ENCODE results near the gene CHAC2. TPM values are rescaled to one million over a fixed set of nuclear protein-coding genes. Genes with fewer than 3 reads are reported as not detected.

CHAC2 gene
- total and polyA plus RNA-seq, 2 of the 13 experiments (the other 11 are each of a cell fraction or from before 2014, with no cell fraction given) = 1.7 to 10.7 TPM

GRCh38 chr2:53767405-53768241, at the start of gene CHAC2 (continued):
- TF ChIP-seq HNF1A (IDR thresholded peaks at IDR 0.05; ENCODE audit: low read depth) (no peak), HNF1A (CRISPR knock-in tag; IDR thresholded peaks at IDR 0.05; ENCODE audit: borderline replicate concordance) (peak; percentile 42; the same call in 1 of the 2 replicates), LCORL (IDR thresholded peaks at IDR 0.05) (no peak), LCORL (CRISPR knock-in tag; IDR thresholded peaks at IDR 0.05) (no peak), KAT8 (CRISPR knock-in tag; IDR thresholded peaks at IDR 0.05) (peak; percentile 70; the same call in 1 of the 2 replicates), ONECUT2 (CRISPR knock-in tag; IDR thresholded peaks at IDR 0.05) (no peak), GZF1 (CRISPR knock-in tag; IDR thresholded peaks at IDR 0.05) (no peak), MTF1 (CRISPR knock-in tag; IDR thresholded peaks at IDR 0.05) (no peak), HNRNPK (IDR thresholded peaks at IDR 0.05; ENCODE audit: low read depth, low read length, poor library complexity, severe bottlenecking) (peak; percentile 73), RAD21 (CRISPR knock-in tag; IDR thresholded peaks at IDR 0.05) (no peak; the same call in 1 of the 2 replicates), ZNF768 (CRISPR knock-in tag; IDR thresholded peaks at IDR 0.05) (peak; percentile 29; the same call in 1 of the 2 replicates), ZNF878 (CRISPR knock-in tag; IDR thresholded peaks at IDR 0.05) (no peak), ZBTB1 (CRISPR knock-in tag; IDR thresholded peaks at IDR 0.05; ENCODE audit: borderline replicate concordance) (no peak), PAX8 (CRISPR knock-in tag; IDR thresholded peaks at IDR 0.05; ENCODE audit: borderline replicate concordance) (no peak)
- TF ChIP-seq, protein P1, sequence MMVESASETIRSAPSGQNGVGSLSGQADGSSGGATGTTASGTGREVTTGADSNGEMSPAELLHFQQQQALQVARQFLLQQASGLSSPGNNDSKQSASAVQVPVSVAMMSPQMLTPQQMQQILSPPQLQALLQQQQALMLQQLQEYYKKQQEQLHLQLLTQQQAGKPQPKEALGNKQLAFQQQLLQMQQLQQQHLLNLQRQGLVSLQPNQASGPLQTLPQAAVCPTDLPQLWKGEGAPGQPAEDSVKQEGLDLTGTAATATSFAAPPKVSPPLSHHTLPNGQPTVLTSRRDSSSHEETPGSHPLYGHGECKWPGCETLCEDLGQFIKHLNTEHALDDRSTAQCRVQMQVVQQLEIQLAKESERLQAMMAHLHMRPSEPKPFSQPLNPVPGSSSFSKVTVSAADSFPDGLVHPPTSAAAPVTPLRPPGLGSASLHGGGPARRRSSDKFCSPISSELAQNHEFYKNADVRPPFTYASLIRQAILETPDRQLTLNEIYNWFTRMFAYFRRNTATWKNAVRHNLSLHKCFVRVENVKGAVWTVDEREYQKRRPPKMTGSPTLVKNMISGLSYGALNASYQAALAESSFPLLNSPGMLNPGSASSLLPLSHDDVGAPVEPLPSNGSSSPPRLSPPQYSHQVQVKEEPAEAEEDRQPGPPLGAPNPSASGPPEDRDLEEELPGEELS (CRISPR knock-in tag; IDR thresholded peaks at IDR 0.05) = no peak
- TF ChIP-seq, protein P2, sequence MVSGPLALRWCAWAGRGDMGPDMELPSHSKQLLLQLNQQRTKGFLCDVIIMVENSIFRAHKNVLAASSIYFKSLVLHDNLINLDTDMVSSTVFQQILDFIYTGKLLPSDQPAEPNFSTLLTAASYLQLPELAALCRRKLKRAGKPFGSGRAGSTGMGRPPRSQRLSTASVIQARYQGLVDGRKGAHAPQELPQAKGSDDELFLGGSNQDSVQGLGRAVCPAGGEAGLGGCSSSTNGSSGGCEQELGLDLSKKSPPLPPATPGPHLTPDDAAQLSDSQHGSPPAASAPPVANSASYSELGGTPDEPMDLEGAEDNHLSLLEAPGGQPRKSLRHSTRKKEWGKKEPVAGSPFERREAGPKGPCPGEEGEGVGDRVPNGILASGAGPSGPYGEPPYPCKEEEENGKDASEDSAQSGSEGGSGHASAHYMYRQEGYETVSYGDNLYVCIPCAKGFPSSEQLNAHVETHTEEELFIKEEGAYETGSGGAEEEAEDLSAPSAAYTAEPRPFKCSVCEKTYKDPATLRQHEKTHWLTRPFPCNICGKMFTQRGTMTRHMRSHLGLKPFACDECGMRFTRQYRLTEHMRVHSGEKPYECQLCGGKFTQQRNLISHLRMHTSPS (CRISPR knock-in tag; IDR thresholded peaks at IDR 0.05; ENCODE audit: low read depth) = no peak
- TF ChIP-seq, protein P3, sequence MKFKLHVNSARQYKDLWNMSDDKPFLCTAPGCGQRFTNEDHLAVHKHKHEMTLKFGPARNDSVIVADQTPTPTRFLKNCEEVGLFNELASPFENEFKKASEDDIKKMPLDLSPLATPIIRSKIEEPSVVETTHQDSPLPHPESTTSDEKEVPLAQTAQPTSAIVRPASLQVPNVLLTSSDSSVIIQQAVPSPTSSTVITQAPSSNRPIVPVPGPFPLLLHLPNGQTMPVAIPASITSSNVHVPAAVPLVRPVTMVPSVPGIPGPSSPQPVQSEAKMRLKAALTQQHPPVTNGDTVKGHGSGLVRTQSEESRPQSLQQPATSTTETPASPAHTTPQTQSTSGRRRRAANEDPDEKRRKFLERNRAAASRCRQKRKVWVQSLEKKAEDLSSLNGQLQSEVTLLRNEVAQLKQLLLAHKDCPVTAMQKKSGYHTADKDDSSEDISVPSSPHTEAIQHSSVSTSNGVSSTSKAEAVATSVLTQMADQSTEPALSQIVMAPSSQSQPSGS (CRISPR knock-in tag; IDR thresholded peaks at IDR 0.05) = no peak
